ENCODE results near the gene GZMM. TPM values are rescaled to one million over a fixed set of nuclear protein-coding genes. Genes with fewer than 3 reads are reported as not detected.
"Not testable (repeated sequence)": the region's sequence is repeated elsewhere in the genome, so short reads cannot be mapped to it uniquely, and the experiment has no call there.

The GZMM gene
- total and polyA plus RNA-seq, 3 donors from 2014 or later = 0.31 to 2.2 (median 1.4) TPM

- H3K36me3 ChIP-seq (ENCODE audit: low read depth, missing control alignments) = no peaks in the 10 kb centered on the region
- H3K27ac ChIP-seq = no peak overlapping the region
- 88 to 100% methylated on average over 8 to 27 of the region's 27 CpGs for WGBS, 2 donors
- no peak for TF ChIP-seq CTCF (IDR thresholded peaks at IDR 0.05)
- TF ChIP-seq POLR2A (IDR thresholded peaks at IDR 0.05) = no peak
- intact Hi-C loops (cut with DNase I; ENCODE audit: low total_unique reads) = no loop called here
- H3K4me3 ChIP-seq = no peak overlapping the region
- no peaks in the 10 kb centered on the region for H3K27me3 ChIP-seq
- H3K9me3 ChIP-seq = no peaks in the 10 kb centered on the region
- no peak for DNase-seq
- peaks cover 12% of the 10 kb centered on the region for H3K4me1 ChIP-seq
Observed at GRCh38 chr19:583198-583967, 39.5 kb downstream of the GZMM start.

GRCh38 chr19:583968-584239, 40.1 kb downstream of the GZMM start:
- Histone ChIP-seq H3K27me3 (no peaks in the 10 kb centered on the region), H3K4me3 (no peak overlapping the region), H3K9me3 (no peaks in the 10 kb centered on the region), H3K4me1 (peaks cover 16% of the 10 kb centered on the region), H3K36me3 (ENCODE audit: low read depth, missing control alignments) (no peaks in the 10 kb centered on the region), H3K27ac (no peak overlapping the region)
- no peak for DNase-seq
- intact Hi-C loops (cut with DNase I; ENCODE audit: low total_unique reads) = no loop called here
- TF ChIP-seq CTCF (IDR thresholded peaks at IDR 0.05) (no peak), POLR2A (IDR thresholded peaks at IDR 0.05) (no peak)
- 65 to 67% methylated on average over 4 to 5 of the region's 5 CpGs for WGBS, 2 donors

GRCh38 chr19:584240-585001, 40.6 kb downstream of the GZMM start:
- TF ChIP-seq CTCF (IDR thresholded peaks at IDR 0.05) (peak; percentile 70 to 86 (median 76)), POLR2A (IDR thresholded peaks at IDR 0.05) (no peak)
- H3K27ac ChIP-seq = no peak overlapping the region
- WGBS, 2 donors = 39 to 55% methylated on average over 15 to 35 of the region's 38 CpGs
- no peak for DNase-seq
- no peaks in the 10 kb centered on the region for H3K27me3 ChIP-seq
- H3K36me3 ChIP-seq (ENCODE audit: low read depth, missing control alignments) = no peaks in the 10 kb centered on the region
- intact Hi-C loops (cut with DNase I; ENCODE audit: low total_unique reads) = no loop called here
- no peak overlapping the region for H3K4me3 ChIP-seq
- no peaks in the 10 kb centered on the region for H3K9me3 ChIP-seq
- H3K4me1 ChIP-seq = peaks cover 16% of the 10 kb centered on the region

GRCh38 chr19:585146-585545, 41.3 kb downstream of the GZMM start:
- H3K27me3 ChIP-seq; intact Hi-C loops (cut with DNase I; ENCODE audit: low total_unique reads); H3K27ac ChIP-seq; H3K36me3 ChIP-seq (ENCODE audit: low read depth, missing control alignments); H3K9me3 ChIP-seq; H3K4me3 ChIP-seq; DNase-seq: not testable (repeated sequence)
- H3K4me1 ChIP-seq = peaks cover 16% of the 10 kb centered on the region
- WGBS, 2 donors = 81 to 86% methylated on average over 31 to 34 of the region's 34 CpGs

- H3K36me3 ChIP-seq (ENCODE audit: low read depth, missing control alignments) = no peaks in the 10 kb centered on the region
- intact Hi-C loops (cut with DNase I; ENCODE audit: low total_unique reads) = no loop called here
- no peak for DNase-seq
- no peak overlapping the region for H3K27ac ChIP-seq
- TF ChIP-seq CTCF (IDR thresholded peaks at IDR 0.05) = no peak
- TF ChIP-seq POLR2A (IDR thresholded peaks at IDR 0.05) = no peak
- WGBS, 2 donors = 86 to 88% methylated on average over 2 to 10 of the region's 10 CpGs
- no peak overlapping the region for H3K4me3 ChIP-seq
- H3K27me3 ChIP-seq = no peaks in the 10 kb centered on the region
- no peaks in the 10 kb centered on the region for H3K9me3 ChIP-seq
- H3K4me1 ChIP-seq = peaks cover 16% of the 10 kb centered on the region
Observed at GRCh38 chr19:585551-586110, 41.8 kb downstream of the GZMM start.
